ENCODE results near the gene FLRT3. TPM values are rescaled to one million over a fixed set of nuclear protein-coding genes. Genes with fewer than 3 reads are reported as not detected.

Gene FLRT3
- total RNA-seq, 2 donors from 2014 or later = 0.86 to 4.6 TPM

GRCh38 chr20:14331646-14332045 is 5.8 kb downstream of the FLRT3 start:
- Histone ChIP-seq H3K9ac (ENCODE audit: low read depth in 2 of 2, low read length in 2 of 2) (no peak overlapping the region), H3K27me3 (no peaks in the 10 kb centered on the region), H3K36me3 (no peaks in the 10 kb centered on the region), H3K9me3 (no peaks in the 10 kb centered on the region), H3K4me3 (no peak overlapping the region), H3K27ac (no peak overlapping the region), H3K4me1 (no peaks in the 10 kb centered on the region)
- no peak for TF ChIP-seq CTCF (IDR thresholded peaks at IDR 0.05)
- intact Hi-C loops (cut with DNase I) = no loop called here
- DNase-seq = no peak

- Histone ChIP-seq H3K4me3 (no peak overlapping the region), H3K36me3 (no peaks in the 10 kb centered on the region), H3K4me1 (no peaks in the 10 kb centered on the region), H3K9me3 (no peaks in the 10 kb centered on the region), H3K27ac (no peak overlapping the region), H3K27me3 (no peaks in the 10 kb centered on the region), H3K9ac (ENCODE audit: low read depth in 2 of 2, low read length in 2 of 2) (no peak overlapping the region)
- no peak for DNase-seq
- no peak for TF ChIP-seq CTCF (IDR thresholded peaks at IDR 0.05)
- intact Hi-C loops (cut with DNase I) = no loop called here
Measured at GRCh38 chr20:14319704-14320103, 17.7 kb downstream of the FLRT3 start.

- intact Hi-C loops (cut with DNase I) = no loop called here
- TF ChIP-seq CTCF (IDR thresholded peaks at IDR 0.05) = no peak
- DNase-seq = no peak
- Histone ChIP-seq H3K9me3 (no peaks in the 10 kb centered on the region), H3K36me3 (no peaks in the 10 kb centered on the region), H3K4me1 (no peaks in the 10 kb centered on the region), H3K27me3 (no peaks in the 10 kb centered on the region), H3K27ac (no peak overlapping the region), H3K4me3 (no peak overlapping the region), H3K9ac (ENCODE audit: low read depth in 2 of 2, low read length in 2 of 2) (no peak overlapping the region)
Measured at GRCh38 chr20:14313341-14314020, 23.9 kb downstream of the FLRT3 start.

- intact Hi-C loops (cut with DNase I) = no loop called here
- H3K27ac ChIP-seq = no peak overlapping the region
- H3K4me1 ChIP-seq = no peaks in the 10 kb centered on the region
- H3K27me3 ChIP-seq = no peaks in the 10 kb centered on the region
- no peak for DNase-seq
- no peak overlapping the region for H3K9ac ChIP-seq (ENCODE audit: low read depth in 2 of 2, low read length in 2 of 2)
- no peaks in the 10 kb centered on the region for H3K36me3 ChIP-seq
- no peak for TF ChIP-seq CTCF (IDR thresholded peaks at IDR 0.05)
- no peaks in the 10 kb centered on the region for H3K9me3 ChIP-seq
- no peak overlapping the region for H3K4me3 ChIP-seq
Measured at GRCh38 chr20:14312001-14312400, 25.4 kb downstream of the FLRT3 start.

- intact Hi-C loops (cut with DNase I) = no loop called here
- DNase-seq = no peak
- no peaks in the 10 kb centered on the region for H3K36me3 ChIP-seq
- no peaks in the 10 kb centered on the region for H3K4me1 ChIP-seq
- H3K27ac ChIP-seq = no peak overlapping the region
- H3K27me3 ChIP-seq = no peaks in the 10 kb centered on the region
- no peak overlapping the region for H3K4me3 ChIP-seq
- no peak overlapping the region for H3K9ac ChIP-seq (ENCODE audit: low read depth in 2 of 2, low read length in 2 of 2)
- no peak for TF ChIP-seq CTCF (IDR thresholded peaks at IDR 0.05)
- no peaks in the 10 kb centered on the region for H3K9me3 ChIP-seq
Measured at GRCh38 chr20:14310977-14311627, 26.3 kb downstream of the FLRT3 start.
